K562 (cell line): ENCODE results near the gene CHDH. TPM values are rescaled to one million over a fixed set of nuclear protein-coding genes. Genes with fewer than 3 reads are reported as not detected.

Experiments
- ATAC-seq: fragments of 200-7000 bp; cut with Tn5 transposase; 3 replicates; pipeline ENCODE4 v1.9.1; 2020; ENCODE audit warnings: moderate library complexity
- BruUV-seq: library from RNA; stranded (reverse); fragments of 400-500 nt; replicated peaks from 2 replicates; lab custom pipeline; 2021; lab: Mats Ljungman, UMichigan
- CTCF ChIA-PET: fragments of 300-600 bp; formaldehyde crosslinking; extraction: SDS; loops from one replicate; lab custom pipeline; 2021; ENCODE audit warnings: low intra/inter-chr PET ratio; lab: Yijun Ruan, JAX
- POLR2A ChIA-PET: fragments of 300-600, 350-650 bp; sonication (Branson Sonifier 250); formaldehyde crosslinking; extraction: SDS; loops from one replicate; lab custom pipeline; 2021; ENCODE audit warnings: antibody characterized with exemption, inconsistent platforms; lab: Yijun Ruan, JAX
- DNase-seq, 4 experiments: peaks; one replicate each; pipeline versions ENCODE4 v3.0.0 to v3.0.0-alpha.2; 2011 to 2018; ENCODE audit warnings: low spot score in 3 of 4, mixed read lengths in 3 of 4; ENCODE audit errors: extremely low read depth in 1 of 4
- FAIRE-seq: peaks from 2 replicates; lab custom pipeline; 2011; peaks lifted over from hg19 to GRCh38; lab: Jason Lieb, UNC
- H2AFZ ChIP-seq: 2 replicates; pipeline ENCODE4 v1.6.0; 2011; ENCODE audit warnings: low read depth, low read length, control low read depth, inconsistent platforms
- H3K27ac ChIP-seq: fragments of 200-600 bp; 3 replicates; pipeline ENCODE4 v1.8.0; 2011; ENCODE audit warnings: low read depth, mild to moderate bottlenecking, control low read depth, inconsistent platforms, low read length, moderate library complexity, mixed read lengths; ENCODE audit errors: extremely low read depth
- H3K27me3 ChIP-seq, 2 experiments: fragments of 300-600 bp in 1 of 2; 2 replicates in 1 of 2; 3 replicates in 1 of 2; pipeline versions ENCODE4 v1.6.0 to v1.8.0; 2011; ENCODE audit warnings: inconsistent platforms in 2 of 2, low read length in 2 of 2, mild to moderate bottlenecking in 1 of 2, mixed read lengths in 1 of 2, moderate library complexity in 1 of 2; ENCODE audit not compliant: control insufficient read depth in 2 of 2, insufficient read depth in 2 of 2
- H3K36me3 ChIP-seq: fragments of 300-600 bp; 3 replicates; pipeline ENCODE4 v1.8.0; 2011; ENCODE audit warnings: mild to moderate bottlenecking, low read length, inconsistent platforms; ENCODE audit not compliant: control insufficient read depth, insufficient read depth
- H3K4me1 ChIP-seq, 2 experiments: fragments of 200-600 bp in 1 of 2; replicated peaks in 1 of 2; 2 replicates in 1 of 2; 3 replicates in 1 of 2; pipeline versions ENCODE4 v1.5.1 to v1.8.0; 2011; ENCODE audit warnings: inconsistent platforms in 2 of 2, low read length in 2 of 2, mild to moderate bottlenecking in 1 of 2, mixed read lengths in 1 of 2, moderate library complexity in 1 of 2; ENCODE audit not compliant: control insufficient read depth in 2 of 2, insufficient read depth in 2 of 2
- H3K4me2 ChIP-seq: 2 replicates; pipeline ENCODE4 v1.6.1; 2011; ENCODE audit warnings: low read length, control low read depth, inconsistent platforms, mixed read lengths; ENCODE audit not compliant: insufficient read depth
- H3K4me3 ChIP-seq: fragments of 200-600 bp; sonication (generic), shearing (Covaris generic); 2 replicates; pipeline ENCODE4 v1.5.1; 2016; ENCODE audit warnings: control low read depth, inconsistent platforms
- H3K79me2 ChIP-seq: fragments of 200-600 bp; 3 replicates; pipeline ENCODE4 v1.8.0; 2011; ENCODE audit warnings: low read length, inconsistent platforms; ENCODE audit not compliant: control insufficient read depth, insufficient read depth
- H3K9ac ChIP-seq, 2 experiments: 2 replicates each; pipeline versions ENCODE4 v1.6.0 to v1.6.1; 2011; ENCODE audit warnings: low read depth in 2 of 2, low read length in 2 of 2, control low read depth in 1 of 2, inconsistent platforms in 1 of 2, mild to moderate bottlenecking in 1 of 2, mixed read lengths in 1 of 2; ENCODE audit not compliant: insufficient read depth in 1 of 2
- H3K9me1 ChIP-seq: one replicate; pipeline ENCODE4 v1.6.0; 2011; ENCODE audit warnings: inconsistent platforms, mild to moderate bottlenecking, low read length, moderate library complexity; ENCODE audit not compliant: control insufficient read depth, insufficient read depth
- H3K9me3 ChIP-seq: replicated peaks from 2 replicates; pipeline ENCODE4 v1.5.1; 2011; ENCODE audit warnings: low read depth, low read length, inconsistent platforms; ENCODE audit not compliant: control insufficient read depth, insufficient read depth
- H4K20me1 ChIP-seq: replicated peaks from 2 replicates; pipeline ENCODE4 v1.6.1; 2011; ENCODE audit warnings: low read length, inconsistent platforms, mixed read lengths; ENCODE audit not compliant: control insufficient read depth, insufficient read depth
- ARID3A ChIP-seq: IDR thresholded peaks from 2 replicates; pipeline ENCODE4 v1.6.1; 2012; ENCODE audit warnings: low read depth, low read length, improper control_type of control experiment, borderline replicate concordance
- ARID3B ChIP-seq: fragments of 250-450 bp; sonication (Bioruptor Pico); IDR thresholded peaks from 2 replicates; pipeline ENCODE4 v1.4.0; 2020; ENCODE audit warnings: borderline replicate concordance
- CHD1 ChIP-seq: fragments of 200-600 bp; sonication (generic); IDR thresholded peaks from one replicate; pipeline ENCODE4 v1.6.1; 2012; ENCODE audit warnings: mild to moderate bottlenecking, moderate library complexity, low read length, inconsistent platforms
- CHD4 ChIP-seq: fragments of 200-600 bp; sonication (generic); IDR thresholded peaks from 3 replicates; pipeline ENCODE4 v1.6.1; 2012; ENCODE audit warnings: low read depth, mild to moderate bottlenecking, mixed read lengths, low read length, inconsistent platforms; ENCODE audit not compliant: insufficient read depth, insufficient replicate concordance, poor library complexity, severe bottlenecking
- E2F3 ChIP-seq: fragments of 250-450 bp; sonication (Bioruptor Pico); IDR thresholded peaks from 2 replicates; pipeline ENCODE4 v1.4.0; 2020; ENCODE audit warnings: mild to moderate bottlenecking
- EZH2 ChIP-seq: IDR thresholded peaks from 2 replicates; pipeline ENCODE4 v1.6.1; 2012; ENCODE audit warnings: low read depth, mild to moderate bottlenecking, inconsistent platforms, low read length, borderline replicate concordance
- HDGF ChIP-seq: fragments of 450-650 bp; IDR thresholded peaks from 2 replicates; pipeline ENCODE4 v1.6.1; 2016
- HNRNPK ChIP-seq: fragments of 200-400 bp; formaldehyde crosslinking; IDR thresholded peaks from one replicate; pipeline ENCODE4 v1.6.1; 2018; ENCODE audit warnings: mild to moderate bottlenecking, low read depth, low read length; ENCODE audit not compliant: poor library complexity, severe bottlenecking
- MECOM ChIP-seq: fragments of 250-450 bp; sonication (Bioruptor Pico); IDR thresholded peaks from 2 replicates; pipeline ENCODE4 v1.8.0; 2022; ENCODE audit warnings: inconsistent platforms
- MEF2A ChIP-seq: IDR thresholded peaks from 2 replicates; pipeline ENCODE4 v1.6.1; 2011; ENCODE audit warnings: low read depth, mild to moderate bottlenecking, low read length, moderate library complexity; ENCODE audit not compliant: control insufficient read depth
- NONO ChIP-seq, 2 experiments: fragments of 200-400 bp in 1 of 2; fragments of 450-650 bp in 1 of 2; formaldehyde crosslinking in 1 of 2; IDR thresholded peaks; 2 replicates each; pipeline ENCODE4 v1.6.1; 2017; ENCODE audit warnings: low read depth in 2 of 2, mild to moderate bottlenecking in 2 of 2, moderate library complexity in 2 of 2, low read length in 1 of 2
- PTTG1 ChIP-seq: fragments of 450-650 bp; IDR thresholded peaks from 2 replicates; pipeline ENCODE4 v1.6.1; 2016; ENCODE audit warnings: low read depth, mild to moderate bottlenecking, missing genetic modification characterization, missing compliant biosample characterization
- TCF7 ChIP-seq: sonication (generic); IDR thresholded peaks from 2 replicates; pipeline ENCODE4 v1.6.1; 2016; ENCODE audit warnings: antibody characterized with exemption, borderline replicate concordance
- ZFP30 ChIP-seq: fragments of 250-450 bp; sonication (Bioruptor Pico); IDR thresholded peaks from 2 replicates; pipeline ENCODE4 v1.8.0; 2022; ENCODE audit warnings: moderate library complexity, mild to moderate bottlenecking, inconsistent platforms, borderline replicate concordance
- ZNF212 ChIP-seq: fragments of 450-650 bp; formaldehyde crosslinking; IDR thresholded peaks from 2 replicates; pipeline ENCODE4 v1.4.0; 2020; ENCODE audit warnings: mild to moderate bottlenecking
- ZNF324 ChIP-seq: fragments of 250-450 bp; sonication (Bioruptor Pico); IDR thresholded peaks from 2 replicates; pipeline ENCODE4 v1.4.0; 2020; ENCODE audit warnings: mild to moderate bottlenecking
- WGBS: fragments of 100-300 bp; shearing (Covaris generic); methylation state at CpG from one replicate; pipeline ENCODE4 v1.1.6; 2016; ENCODE audit warnings: low coverage, mixed read lengths; ENCODE audit not compliant: insufficient coverage; ENCODE audit errors: missing lambda C conversion rate; 5-methylcytosine and 5-hydroxymethylcytosine counted together
- in situ Hi-C: fragments of 300-500 bp; cut with MboI; formaldehyde crosslinking; loops from 4 replicates; pipeline ENCODE4 v1.15.0; 2018; ENCODE audit warnings: inconsistent platforms, mixed read lengths
- intact Hi-C: fragments of 100-400 bp; cut with micrococcal nuclease; formaldehyde crosslinking; loops from 2 replicates; pipeline ENCODE4 v1.14.2; 2022
- polyA plus RNA-seq, 8 experiments: library from polyadenylated mRNA; depleted of rRNA in 4 of 8; stranded (reverse) in 5 of 8; unstranded in 3 of 8; fragments of >200 nt; fragmentation: Nextera tagmentation in 2 of 8; fragmentation: Illumina TruSeq in 1 of 8; extraction: Ambion mirVana in 2 of 8; extraction: Trizol in 1 of 8; gene quantifications; 2 replicates each; pipeline versions ENCODE4 v1.2.1 to v1.2.3, GENCODE V29; 2011 to 2014; ENCODE audit warnings: inconsistent platforms in 1 of 8, missing spikeins in 1 of 8
- total RNA-seq, 7 experiments: library from RNA; depleted of rRNA in 6 of 7; stranded (reverse); fragments of >200 nt in 6 of 7; fragmentation: Illumina TruSeq in 2 of 7; extraction: Trizol in 2 of 7; gene quantifications; 2 replicates each; pipeline versions ENCODE4 v1.2.1 to v1.2.3, GENCODE V29; 2011 to 2021; ENCODE audit warnings: low replicate concordance in 1 of 7

The CHDH gene
- total and polyA plus RNA-seq, 9 of the 15 experiments (the other 6 are each of a cell fraction or from before 2014, with no cell fraction given), result 0.06 to 1.9 (median 0.46) TPM

GRCh38 chr3:53803124-53803815, 42.9 kb downstream of the CHDH start (continued):
- TF ChIP-seq CHD4, result no peak

DNA sequence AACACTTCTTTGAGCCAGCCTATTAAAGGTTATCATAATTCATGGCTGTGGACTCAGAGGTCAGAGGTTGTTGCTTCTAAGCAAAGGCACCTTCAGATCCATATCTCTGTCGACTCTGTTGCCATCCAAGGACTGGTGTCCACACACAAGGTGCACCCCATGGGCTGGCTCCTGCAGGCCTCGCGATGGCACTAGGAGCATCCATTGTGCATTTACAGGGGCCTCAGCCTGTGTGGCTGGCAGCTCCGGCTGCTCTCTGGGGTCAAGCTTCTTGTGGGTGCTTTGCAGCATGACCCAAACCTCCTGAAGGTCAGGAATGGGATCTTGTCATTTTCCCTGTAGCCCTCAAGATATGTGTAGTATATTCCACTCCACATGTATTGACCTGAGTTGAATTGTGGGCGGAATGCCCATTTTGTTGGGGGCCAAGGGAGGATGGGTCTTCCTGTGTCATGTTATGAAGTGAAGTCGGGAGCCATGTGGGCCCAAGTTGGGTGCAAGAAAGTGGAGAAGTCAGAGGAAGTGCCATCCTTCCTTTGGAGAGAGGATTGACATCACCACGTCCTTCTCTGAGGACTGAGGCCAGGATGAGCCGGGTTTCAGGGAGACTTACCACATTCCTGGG, 43.9 kb downstream of the CHDH start:
- Histone ChIP-seq H3K9me1 (no peaks in the 10 kb centered on the region), H3K9me3 (no peaks in the 10 kb centered on the region), H3K27me3 (peaks cover 10 to 80% of the 10 kb centered on the region in 2 experiments; a peak in 4 of 5 replicates), H3K4me1 (no peaks in the 10 kb centered on the region), H2AFZ (no peak overlapping the region), H3K4me3 (no peak overlapping the region), H3K79me2 (no peaks in the 10 kb centered on the region), H3K9ac (no peak overlapping the region; a peak in 1 of 4 replicates), H3K27ac (no peak overlapping the region), H3K36me3 (no peaks in the 10 kb centered on the region), H4K20me1 (no peaks in the 10 kb centered on the region; the same call in 1 of the 2 replicates), H3K4me2 (no peak overlapping the region)
- CTCF ChIA-PET, result interaction anchor here (0.6 kb wide), 1 partner anchor 275 kb away, joined by 3 read pairs; no protein-coding TSS in a partner anchor
- intact Hi-C loops (no loop called here), in situ Hi-C loops (no loop called here)
- no TSS peak for BruUV-seq
- 2% methylated on average over 7 of the region's 8 CpGs for WGBS
- TF ChIP-seq NONO (IDR thresholded peaks at IDR 0.05; ENCODE audit: low read depth in 2 of 2, low read length in 1 of 2) (no peak), ZNF324 (CRISPR knock-in tag) (no peak), ZFP30 (CRISPR knock-in tag) (no peak), E2F3 (CRISPR knock-in tag) (no peak), EZH2 (no peak), HNRNPK (no peak), TCF7 (no peak), MECOM (no peak), ARID3A (no peak), ARID3B (CRISPR knock-in tag) (no peak), ZNF212 (CRISPR knock-in tag) (no peak), CHD1 (no peak), PTTG1 (no peak), HDGF (no peak), MEF2A (no peak)
- FAIRE-seq (no peak), ATAC-seq (no peak), DNase-seq (no peak)
- POLR2A ChIA-PET, result no interaction called here
